IPS-NIHi7 (cell line): ENCODE measurements around the gene CDCA5.

Source experiments
- DNase-seq: peaks from one replicate; pipeline ENCODE4 v3.0.0; 2012; ENCODE audit warnings: mixed read lengths; ENCODE audit errors: extremely low spot score

CDCA5 gene

GRCh38 chr11:65072631-65072966 is 11.2 kb downstream of the CDCA5 start:
- no peak for DNase-seq

GRCh38 chr11:65071907-65072630 is 11.8 kb downstream of the CDCA5 start:
- DNase-seq = no peak

DNA sequence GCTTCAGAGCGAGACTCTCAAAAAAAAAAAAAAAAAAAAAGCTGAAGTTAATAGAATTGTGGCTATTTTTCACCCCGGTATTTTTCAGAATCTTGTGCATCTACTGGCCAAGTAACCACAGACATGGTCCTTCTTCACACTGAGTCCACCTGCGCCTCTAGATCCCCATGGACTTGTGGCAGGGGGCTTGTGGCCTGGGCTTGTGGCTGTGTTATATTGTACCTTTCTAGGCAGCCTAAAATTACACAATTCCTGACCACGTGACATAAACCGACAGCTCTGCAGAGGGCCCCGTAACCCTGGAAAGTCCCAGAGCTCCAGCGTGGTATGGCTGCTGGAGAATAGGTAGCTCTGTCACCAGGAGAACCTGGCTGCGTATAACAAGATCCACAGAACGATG is 14.6 kb downstream of the CDCA5 start:
- no peak for DNase-seq

GRCh38 chr11:65067446-65067845 is 16.4 kb downstream of the CDCA5 start:
- DNase-seq = no peak

DNA sequence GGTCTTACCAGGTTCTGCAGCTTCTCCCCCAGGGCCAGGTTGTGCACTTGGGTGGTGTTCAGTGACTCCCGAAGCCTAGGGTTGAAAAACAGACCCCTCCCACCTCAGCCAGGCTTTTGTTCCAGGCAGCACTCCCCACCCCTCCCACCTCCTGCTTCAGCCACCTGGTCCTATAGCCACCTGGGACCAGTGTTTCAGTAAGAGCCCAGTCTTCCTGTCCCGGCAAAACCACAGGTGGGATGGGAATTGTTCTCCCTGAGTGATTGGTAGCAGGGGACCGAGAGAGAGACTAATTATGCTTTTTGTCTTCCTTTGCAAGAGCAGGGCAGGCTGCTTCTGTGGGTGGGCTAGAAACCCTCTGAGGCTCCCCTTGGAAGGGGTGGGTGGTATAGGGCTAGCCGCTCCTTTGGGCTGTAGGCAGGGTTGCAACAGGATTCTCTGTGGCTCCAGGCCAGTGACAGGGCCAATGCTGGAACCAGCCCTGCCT is 17.0 kb downstream of the CDCA5 start:
- DNase-seq = peak; percentile 64

- DNase-seq = no peak
These were observed 17.5 kb downstream of the CDCA5 start for GRCh38 chr11:65066315-65066714.

DNA sequence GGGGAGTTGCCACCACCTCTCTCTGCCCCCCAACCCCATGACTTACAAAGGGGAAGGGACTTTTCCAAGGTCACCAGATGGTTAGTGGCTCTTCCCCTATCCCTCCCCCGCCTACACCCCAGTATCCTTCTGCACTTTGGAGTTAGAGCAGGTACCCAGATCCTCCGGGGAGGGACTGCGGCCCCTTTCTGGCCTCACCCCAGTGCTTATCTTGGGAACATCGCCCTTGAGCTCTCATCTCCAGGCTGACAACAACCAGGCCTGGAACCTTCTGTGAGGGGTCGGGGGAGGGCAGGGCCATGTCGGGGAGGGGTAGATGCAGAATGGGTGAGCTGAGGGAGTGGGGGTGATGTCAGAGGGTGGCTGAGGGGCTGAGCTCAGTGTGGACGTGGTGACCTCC is 18.0 kb downstream of the CDCA5 start:
- no peak for DNase-seq

DNA sequence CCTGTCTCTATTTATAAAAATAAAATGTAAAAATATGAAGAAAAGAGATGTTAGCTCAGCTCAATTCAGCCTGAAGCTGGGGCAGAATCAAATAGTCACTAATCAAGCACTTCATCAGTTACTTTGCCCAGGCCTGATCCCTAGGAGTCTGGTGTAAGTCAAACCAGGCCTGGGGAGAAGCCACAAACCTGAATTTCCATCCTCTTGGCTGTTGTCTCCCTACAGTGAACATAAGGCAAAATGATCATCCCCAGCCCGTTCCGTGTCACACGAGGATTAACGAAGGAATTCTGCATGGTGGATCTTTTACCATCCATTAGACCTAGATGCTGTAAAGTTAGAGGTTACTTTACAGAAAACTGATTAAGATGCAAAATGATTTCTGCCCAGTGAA is 19.0 kb downstream of the CDCA5 start:
- no peak for DNase-seq

- DNase-seq = no peak
These were observed 20.3 kb downstream of the CDCA5 start for GRCh38 chr11:65063532-65063931.

DNA sequence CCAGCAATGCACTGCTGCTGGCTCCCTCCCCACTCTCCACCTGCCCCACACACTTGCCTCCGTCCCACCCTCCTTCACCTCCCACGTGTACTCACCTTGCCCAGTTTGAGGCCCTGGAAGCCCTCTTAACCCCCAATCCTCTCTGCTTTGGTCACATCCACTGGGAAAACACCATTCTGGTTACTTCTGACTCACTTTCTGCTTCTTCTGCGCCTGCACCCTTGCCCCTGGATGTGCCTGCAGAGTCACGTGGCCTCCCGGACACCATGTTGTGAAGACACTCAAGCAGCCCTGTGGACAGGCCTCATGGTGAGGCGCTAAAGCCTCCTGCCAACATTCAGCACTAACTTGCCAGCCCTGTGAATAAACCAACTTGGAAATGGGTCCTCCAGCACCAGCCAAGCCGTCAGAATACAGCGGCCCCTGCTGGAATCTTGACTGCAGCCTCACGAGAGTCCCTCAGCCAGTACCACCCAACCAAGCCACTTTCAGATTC is 22.9 kb downstream of the CDCA5 start:
- DNase-seq = peak; percentile 83

DNA sequence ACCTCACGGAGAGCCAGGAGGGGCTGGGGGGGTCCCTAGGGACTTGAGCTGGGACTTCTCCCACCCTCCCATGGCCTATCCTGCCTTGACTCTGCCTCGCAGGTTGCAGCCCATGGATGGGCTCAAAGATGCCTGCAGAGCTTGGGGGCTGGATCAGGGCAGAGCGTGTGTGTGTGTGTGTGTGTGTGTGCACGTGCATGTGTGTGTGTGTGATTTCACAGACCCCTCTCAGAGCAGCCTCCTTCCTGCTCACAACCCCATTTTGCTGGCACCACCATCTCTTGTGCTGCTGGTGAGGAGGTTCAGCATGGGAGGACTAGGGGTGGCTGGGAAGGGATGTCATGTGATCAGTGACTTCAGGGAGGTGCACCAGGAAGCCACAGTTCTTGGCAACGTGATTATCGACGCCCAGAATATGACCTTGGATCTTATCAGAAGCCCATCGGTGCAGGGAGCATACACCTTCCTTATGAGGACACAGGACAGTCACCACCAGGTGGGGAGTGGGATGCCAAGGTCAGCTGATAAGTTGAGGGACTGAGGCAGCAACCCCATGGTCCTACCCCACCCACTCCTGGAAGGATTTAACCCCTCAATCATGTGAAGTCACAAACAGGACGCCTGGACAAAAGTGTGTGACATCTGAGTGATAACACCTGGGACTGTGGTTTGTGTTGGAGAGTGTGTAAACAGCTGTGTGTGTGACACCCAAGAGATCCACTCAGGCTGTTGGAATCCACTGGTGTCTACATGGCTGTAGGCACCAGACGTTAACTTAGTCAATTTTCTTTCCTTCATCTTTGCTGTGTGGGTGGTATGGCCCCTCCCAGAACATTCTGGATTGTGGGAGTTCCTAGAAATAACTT is 23.6 kb downstream of the CDCA5 start:
- DNase-seq = no peak

DNA sequence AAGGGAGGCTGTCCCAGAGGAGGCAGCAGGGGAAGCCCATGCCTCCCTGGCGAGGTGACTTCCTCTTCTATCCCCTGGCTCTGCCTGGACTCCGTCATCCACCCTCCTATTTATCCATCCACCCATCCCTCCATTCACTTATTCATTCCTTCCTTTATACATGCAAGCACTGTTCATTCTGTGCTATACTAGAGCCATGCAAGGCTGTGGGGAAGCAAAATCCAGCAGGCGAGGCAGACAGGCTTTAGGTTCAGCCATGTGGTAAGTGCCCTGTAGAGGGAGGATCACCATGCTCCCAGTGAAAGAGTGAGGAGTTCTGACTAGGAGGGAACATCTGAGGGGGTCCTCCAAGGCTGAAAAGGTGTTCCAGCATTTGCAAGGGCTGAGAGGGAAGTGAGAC is 24.3 kb downstream of the CDCA5 start:
- no peak for DNase-seq

DNA sequence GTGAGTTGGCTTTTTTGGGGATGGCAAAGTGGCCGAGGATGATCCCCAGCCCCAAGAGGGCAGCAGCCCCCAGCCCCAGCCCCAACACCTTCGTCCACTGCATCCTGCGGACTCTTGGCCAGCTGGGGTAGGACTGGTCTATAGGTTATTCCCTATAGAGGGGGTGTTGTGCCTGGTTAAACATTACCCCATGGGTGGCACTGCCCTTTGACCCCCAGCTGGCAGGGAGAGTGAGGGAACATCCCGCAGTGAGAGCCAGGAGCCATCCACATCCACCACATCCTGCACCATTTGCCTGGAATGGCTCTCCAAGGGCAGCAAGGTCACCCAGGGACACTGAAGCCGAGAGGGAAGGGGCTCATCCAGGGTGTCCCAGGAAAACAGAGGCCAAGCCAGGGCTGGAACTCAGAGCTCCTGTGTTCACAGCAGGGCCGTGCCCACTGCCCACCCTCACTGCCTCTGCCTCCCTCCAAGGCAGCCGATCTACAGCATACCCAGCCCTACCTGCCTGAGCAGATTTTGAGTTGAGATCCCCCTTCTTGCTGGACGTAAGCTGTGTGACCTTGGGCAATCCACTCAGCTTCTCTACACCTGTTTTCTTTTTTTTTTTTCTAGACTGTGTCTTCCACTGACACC is 25.3 kb downstream of the CDCA5 start, which contains the start of gene NAALADL1:
TSS of gene NAALADL1 (minus strand) at position 135 of the 636 bp plus-strand sequence. CDS start at position 103, 32 bp downstream.
- DNase-seq = no peak

- no peak for DNase-seq
These were observed 25.8 kb downstream of the CDCA5 start for GRCh38 chr11:65058012-65058411.

DNA sequence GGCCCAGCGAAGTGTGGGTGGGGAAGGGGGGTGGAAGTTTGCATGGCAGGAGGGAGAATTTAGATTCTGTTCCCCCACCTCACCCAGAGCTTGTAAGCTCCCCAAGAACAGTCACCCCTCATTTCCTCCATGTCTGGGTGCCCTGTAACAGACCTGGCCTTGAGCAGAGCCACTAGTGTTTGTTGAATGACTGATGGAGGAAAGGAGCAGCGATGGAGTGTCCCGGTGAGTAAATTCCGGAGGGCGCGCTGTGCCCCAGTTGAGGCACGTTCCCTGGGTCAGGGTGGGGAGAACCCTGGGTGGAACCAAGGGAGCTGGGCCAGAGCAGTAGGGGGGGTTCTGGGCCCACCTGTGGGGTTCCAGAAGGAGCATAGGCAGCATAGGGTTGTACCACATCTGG is 26.3 kb downstream of the CDCA5 start:
- no peak for DNase-seq

GRCh38 chr11:65056999-65057398 is 26.8 kb downstream of the CDCA5 start:
- DNase-seq = no peak

DNA sequence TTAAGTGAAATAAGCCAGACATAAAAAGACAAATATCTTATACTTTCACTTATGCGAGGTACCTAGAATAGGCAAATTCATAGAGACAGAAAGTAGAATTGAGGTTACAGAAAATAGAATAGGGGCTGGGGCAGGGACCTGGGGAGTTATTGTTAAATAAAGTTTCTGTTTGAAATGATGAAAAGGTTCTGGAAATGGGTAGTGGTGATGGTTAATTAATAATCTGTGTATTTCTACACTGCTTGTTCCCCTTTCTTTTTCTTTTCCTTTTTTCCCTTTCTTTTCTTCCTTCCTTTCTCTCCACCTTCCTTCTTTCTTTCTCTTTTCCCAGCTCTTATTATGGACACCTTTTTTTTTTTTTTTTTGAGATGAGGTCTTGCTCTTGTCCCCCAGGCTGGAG is 28.3 kb downstream of the CDCA5 start:
- no peak for DNase-seq

GRCh38 chr11:65053827-65054508 is 29.9 kb downstream of the CDCA5 start:
- no peak for DNase-seq

DNA sequence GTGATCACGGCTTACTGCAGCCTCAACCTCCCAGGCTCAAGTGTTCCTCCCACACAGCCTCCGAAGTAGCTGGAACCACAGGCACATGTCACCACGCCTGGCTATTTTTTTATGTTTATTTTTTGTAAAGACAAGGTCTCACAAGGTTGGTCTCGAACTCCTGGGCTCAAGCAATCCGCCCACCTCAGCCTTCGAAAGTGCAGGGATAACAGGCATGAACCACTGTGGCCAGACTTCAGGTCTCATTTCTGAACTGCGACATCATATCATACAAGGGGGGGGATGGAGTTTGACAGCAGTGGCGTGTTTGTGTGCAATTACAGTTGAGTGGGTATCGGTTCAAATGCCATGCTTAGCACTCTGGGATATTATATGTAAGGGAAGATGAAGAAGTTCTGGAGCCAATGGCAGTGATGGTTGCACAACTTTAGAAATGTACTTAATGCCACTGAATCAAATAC is 32.4 kb downstream of the CDCA5 start:
- DNase-seq = no peak

GRCh38 chr11:65047581-65048422 is 36.0 kb downstream of the CDCA5 start:
- peak; percentile 54 for DNase-seq

GRCh38 chr11:65045728-65046127 is 38.1 kb downstream of the CDCA5 start:
- no peak for DNase-seq
